Measurements from ENCODE around the gene KMT2A.

DNA sequence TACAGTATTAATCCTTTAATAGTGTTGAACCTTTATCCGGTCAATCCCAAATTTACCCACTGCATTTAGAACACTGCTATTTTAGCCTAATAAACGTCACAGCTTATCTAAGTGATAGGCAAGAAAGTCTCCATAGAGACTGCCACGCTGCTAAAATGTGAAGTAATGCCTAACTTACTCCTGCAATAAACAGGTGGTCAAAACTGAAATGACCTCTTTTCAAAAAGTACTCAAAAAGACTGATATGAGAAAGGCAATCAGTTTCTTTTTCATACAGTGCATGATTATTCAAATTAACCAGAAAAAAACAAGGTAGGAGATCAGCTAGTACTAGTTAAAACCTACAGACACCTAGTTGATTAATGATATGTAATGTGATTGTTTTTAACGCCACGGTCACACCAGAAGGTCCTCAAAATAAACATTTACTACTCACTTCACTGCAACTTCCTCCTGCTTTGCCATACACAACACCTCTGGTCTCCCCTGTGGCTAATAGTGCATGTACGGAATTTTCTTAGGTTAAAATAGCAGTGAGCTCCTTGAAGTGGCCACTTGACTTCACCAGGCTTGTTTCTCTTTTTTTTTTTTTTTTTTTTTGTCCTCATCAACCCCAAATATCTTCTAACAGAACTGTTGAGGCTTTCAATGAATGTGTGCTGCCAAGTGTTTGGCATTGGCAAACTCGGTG, 26.1 kb upstream of the KMT2A start:
- TF ChIP-seq JUNB (IDR thresholded peaks at IDR 0.05; ENCODE audit: unreplicated experiment) (no peak), POLR2AphosphoS5 (IDR thresholded peaks at IDR 0.05; ENCODE audit: low read depth) (no peak)
- TF ChIP-seq, protein P1, sequence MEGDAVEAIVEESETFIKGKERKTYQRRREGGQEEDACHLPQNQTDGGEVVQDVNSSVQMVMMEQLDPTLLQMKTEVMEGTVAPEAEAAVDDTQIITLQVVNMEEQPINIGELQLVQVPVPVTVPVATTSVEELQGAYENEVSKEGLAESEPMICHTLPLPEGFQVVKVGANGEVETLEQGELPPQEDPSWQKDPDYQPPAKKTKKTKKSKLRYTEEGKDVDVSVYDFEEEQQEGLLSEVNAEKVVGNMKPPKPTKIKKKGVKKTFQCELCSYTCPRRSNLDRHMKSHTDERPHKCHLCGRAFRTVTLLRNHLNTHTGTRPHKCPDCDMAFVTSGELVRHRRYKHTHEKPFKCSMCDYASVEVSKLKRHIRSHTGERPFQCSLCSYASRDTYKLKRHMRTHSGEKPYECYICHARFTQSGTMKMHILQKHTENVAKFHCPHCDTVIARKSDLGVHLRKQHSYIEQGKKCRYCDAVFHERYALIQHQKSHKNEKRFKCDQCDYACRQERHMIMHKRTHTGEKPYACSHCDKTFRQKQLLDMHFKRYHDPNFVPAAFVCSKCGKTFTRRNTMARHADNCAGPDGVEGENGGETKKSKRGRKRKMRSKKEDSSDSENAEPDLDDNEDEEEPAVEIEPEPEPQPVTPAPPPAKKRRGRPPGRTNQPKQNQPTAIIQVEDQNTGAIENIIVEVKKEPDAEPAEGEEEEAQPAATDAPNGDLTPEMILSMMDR (conservative IDR thresholded peaks at IDR 0.05; ENCODE audit: low read depth in 2 of 2) = no peak
